Measurements from ENCODE around the gene UNC45B.
"Not testable (repeated sequence)": the region's sequence is repeated elsewhere in the genome, so short reads cannot be mapped to it uniquely, and the experiment has no call there.

GRCh38 chr17:35202582-35202981, 55.0 kb downstream of the UNC45B start:
- TF ChIP-seq, protein P1, sequence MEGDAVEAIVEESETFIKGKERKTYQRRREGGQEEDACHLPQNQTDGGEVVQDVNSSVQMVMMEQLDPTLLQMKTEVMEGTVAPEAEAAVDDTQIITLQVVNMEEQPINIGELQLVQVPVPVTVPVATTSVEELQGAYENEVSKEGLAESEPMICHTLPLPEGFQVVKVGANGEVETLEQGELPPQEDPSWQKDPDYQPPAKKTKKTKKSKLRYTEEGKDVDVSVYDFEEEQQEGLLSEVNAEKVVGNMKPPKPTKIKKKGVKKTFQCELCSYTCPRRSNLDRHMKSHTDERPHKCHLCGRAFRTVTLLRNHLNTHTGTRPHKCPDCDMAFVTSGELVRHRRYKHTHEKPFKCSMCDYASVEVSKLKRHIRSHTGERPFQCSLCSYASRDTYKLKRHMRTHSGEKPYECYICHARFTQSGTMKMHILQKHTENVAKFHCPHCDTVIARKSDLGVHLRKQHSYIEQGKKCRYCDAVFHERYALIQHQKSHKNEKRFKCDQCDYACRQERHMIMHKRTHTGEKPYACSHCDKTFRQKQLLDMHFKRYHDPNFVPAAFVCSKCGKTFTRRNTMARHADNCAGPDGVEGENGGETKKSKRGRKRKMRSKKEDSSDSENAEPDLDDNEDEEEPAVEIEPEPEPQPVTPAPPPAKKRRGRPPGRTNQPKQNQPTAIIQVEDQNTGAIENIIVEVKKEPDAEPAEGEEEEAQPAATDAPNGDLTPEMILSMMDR (IDR thresholded peaks at IDR 0.05): not testable (repeated sequence)
- not testable (repeated sequence) for TF ChIP-seq POLR2A (IDR thresholded peaks at IDR 0.05)

All from testis (tissue), 2 donors.